ENCODE measurements around the gene LCN10. TPM values are rescaled to one million over a fixed set of nuclear protein-coding genes. Genes with fewer than 3 reads are reported as not detected.

Gene LCN10
- total and polyA plus RNA-seq, 2 of the 13 experiments (the other 11 are each of a cell fraction or from before 2014, with no cell fraction given), result 0.53 to 0.61 TPM

DNA sequence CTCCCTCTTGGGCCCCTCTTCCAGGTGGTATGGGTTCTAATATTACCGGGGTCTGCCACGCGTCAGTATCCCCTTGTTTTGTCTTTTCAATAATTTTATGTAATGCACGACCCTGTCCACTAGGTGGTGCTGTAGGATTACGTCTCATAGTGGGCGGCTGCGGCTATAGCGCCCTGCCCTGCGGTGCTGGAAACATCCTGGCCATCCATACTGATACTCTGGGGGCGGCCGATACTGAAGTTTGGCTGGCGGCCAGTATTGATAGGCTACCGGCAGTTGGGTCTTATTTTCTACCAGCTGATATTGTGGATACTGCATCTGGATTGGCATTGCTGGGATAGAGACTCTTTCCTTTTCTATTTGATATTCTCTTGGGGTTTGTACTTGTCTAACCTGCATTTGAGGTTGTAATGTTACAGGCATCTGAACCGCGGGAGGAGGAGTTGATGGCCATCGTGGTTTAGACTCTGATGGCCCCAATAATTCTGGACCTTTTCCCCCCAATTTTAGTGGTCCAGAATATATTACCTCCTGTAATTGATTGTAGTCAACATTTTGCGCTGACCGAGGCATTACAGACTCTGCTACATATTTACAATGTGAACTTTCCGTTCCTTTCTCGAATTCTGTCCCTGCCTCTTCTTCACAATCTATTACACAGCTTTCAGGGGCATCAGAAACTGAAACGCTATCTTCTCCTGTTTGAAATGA, 45.1 kb upstream of the LCN10 start (continued):
- no peak for TF ChIP-seq ZNF407 (CRISPR knock-in tag; IDR thresholded peaks at IDR 0.05; ENCODE audit: not compliant biosample characterization)
- no peak for TF ChIP-seq PLRG1 (conservative IDR thresholded peaks at IDR 0.05)
- TF ChIP-seq ZNF883 (CRISPR knock-in tag; IDR thresholded peaks at IDR 0.05; ENCODE audit: not compliant biosample characterization), result no peak
- no peak for TF ChIP-seq PTBP1 (IDR thresholded peaks at IDR 0.05; ENCODE audit: low read depth, low read length, poor library complexity, severe bottlenecking)
- no peak for TF ChIP-seq TSC22D2 (CRISPR knock-in tag; IDR thresholded peaks at IDR 0.05; ENCODE audit: borderline replicate concordance)
- no peak for TF ChIP-seq GABPB1 (CRISPR knock-in tag; IDR thresholded peaks at IDR 0.05)
- no peak for TF ChIP-seq ZNF33A (CRISPR knock-in tag; IDR thresholded peaks at IDR 0.05; ENCODE audit: borderline replicate concordance)
- no peak for TF ChIP-seq ZNF580 (CRISPR knock-in tag; IDR thresholded peaks at IDR 0.05; ENCODE audit: borderline replicate concordance, low read depth)
- no peak for TF ChIP-seq EED (CRISPR knock-in tag; IDR thresholded peaks at IDR 0.05)
- TF ChIP-seq ZMYM4 (CRISPR knock-in tag; IDR thresholded peaks at IDR 0.05), result no peak
- TF ChIP-seq, protein P1, sequence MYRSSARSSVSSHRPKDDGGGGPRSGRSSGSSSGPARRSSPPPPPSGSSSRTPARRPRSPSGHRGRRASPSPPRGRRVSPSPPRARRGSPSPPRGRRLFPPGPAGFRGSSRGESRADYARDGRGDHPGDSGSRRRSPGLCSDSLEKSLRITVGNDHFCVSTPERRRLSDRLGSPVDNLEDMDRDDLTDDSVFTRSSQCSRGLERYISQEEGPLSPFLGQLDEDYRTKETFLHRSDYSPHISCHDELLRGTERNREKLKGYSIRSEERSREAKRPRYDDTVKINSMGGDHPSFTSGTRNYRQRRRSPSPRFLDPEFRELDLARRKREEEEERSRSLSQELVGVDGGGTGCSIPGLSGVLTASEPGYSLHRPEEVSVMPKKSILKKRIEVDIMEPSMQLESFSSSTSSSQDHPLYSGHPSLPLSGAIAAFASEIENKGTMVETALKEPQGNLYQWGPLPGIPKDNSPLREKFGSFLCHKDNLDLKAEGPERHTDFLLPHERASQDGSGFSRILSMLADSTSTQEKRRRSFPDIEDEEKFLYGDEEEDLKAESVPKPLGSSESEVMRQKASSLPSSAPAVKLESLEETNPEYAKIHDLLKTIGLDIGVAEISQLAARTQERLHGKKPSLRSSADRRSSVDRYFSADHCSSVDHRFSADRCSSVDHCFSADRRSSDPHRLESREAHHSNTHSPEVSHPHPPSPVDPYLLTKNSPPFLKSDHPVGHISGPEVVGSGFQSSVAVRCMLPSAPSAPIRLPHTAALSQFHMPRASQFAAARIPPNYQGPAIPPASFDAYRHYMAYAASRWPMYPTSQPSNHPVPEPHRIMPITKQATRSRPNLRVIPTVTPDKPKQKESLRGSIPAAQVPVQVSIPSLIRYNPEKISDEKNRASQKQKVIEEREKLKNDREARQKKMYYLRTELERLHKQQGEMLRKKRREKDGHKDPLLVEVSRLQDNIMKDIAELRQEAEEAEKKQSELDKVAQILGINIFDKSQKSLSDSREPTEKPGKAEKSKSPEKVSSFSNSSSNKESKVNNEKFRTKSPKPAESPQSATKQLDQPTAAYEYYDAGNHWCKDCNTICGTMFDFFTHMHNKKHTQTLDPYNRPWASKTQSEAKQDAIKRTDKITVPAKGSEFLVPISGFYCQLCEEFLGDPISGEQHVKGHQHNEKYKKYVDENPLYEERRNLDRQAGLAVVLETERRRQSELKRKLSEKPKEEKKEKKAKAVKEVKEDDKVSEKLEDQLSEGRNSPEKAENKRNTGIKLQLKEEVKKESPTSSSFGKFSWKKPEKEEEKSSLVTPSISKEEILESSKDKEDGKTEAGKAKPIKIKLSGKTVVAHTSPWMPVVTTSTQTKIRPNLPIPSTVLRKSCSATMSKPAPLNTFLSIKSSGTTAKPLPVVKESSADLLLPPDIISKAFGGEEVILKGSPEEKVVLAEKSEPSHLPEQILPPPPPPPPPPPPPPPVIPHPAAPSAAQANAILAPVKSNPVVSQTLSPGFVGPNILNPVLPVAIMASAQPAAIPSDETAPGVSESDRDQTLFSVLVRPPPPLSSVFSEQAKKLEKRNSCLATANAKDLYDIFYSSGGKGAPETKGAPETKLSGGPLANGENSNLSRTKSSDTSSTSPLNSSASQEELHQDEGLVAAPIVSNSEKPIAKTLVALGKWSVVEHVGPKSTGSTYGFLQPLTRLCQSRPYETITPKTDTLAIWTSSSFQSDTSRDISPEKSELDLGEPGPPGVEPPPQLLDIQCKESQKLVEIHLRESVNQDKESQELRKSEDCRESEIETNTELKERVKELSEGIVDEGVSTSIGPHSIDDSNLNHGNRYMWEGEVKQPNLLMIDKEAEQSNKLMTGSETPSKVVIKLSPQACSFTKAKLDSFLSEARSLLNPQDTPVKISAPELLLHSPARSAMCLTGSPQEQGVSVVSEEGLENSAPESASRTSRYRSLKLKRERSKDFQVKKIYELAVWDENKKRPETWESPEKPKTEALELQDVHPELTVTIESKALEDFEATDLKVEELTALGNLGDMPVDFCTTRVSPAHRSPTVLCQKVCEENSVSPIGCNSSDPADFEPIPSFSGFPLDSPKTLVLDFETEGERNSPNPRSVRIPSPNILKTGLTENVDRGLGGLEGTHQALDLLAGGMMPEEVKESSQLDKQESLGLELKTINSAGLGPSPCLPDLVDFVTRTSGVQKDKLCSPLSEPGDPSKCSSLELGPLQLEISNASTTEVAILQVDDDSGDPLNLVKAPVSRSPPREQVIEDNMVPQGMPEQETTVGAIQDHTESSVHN (CRISPR knock-in tag; IDR thresholded peaks at IDR 0.05), result no peak
- no peak for TF ChIP-seq HNRNPH1 (optimal IDR thresholded peaks at IDR 0.05; ENCODE audit: low read depth, low read length)
